WERI-Rb-1 (cell line): ENCODE data around the gene AIFM3.

Experiments used
- DNase-seq: peaks from one replicate; pipeline ENCODE4 v3.0.0-alpha.2; 2020
- H3K27ac ChIP-seq: fragments of 250-450 bp; sonication (Bioruptor Pico); 2 replicates; pipeline ENCODE4 v1.5.1; 2020; ENCODE audit warnings: mild to moderate bottlenecking, moderate library complexity
- H3K27me3 ChIP-seq: fragments of 250-450 bp; sonication (Bioruptor Pico); 2 replicates; pipeline ENCODE4 v1.5.1; 2021; ENCODE audit warnings: mild to moderate bottlenecking, low read depth, moderate library complexity; ENCODE audit not compliant: insufficient read depth, severe bottlenecking
- H3K36me3 ChIP-seq: fragments of 250-450 bp; sonication (Bioruptor Pico); 2 replicates; pipeline ENCODE4 v1.5.1; 2020; ENCODE audit warnings: mild to moderate bottlenecking, moderate library complexity
- H3K4me3 ChIP-seq: 2 replicates; pipeline ENCODE4 v1.5.1; 2011; ENCODE audit warnings: low read depth, mild to moderate bottlenecking, control low read depth, low read length
- H3K9me3 ChIP-seq: fragments of 250-450 bp; sonication (Bioruptor Pico); 2 replicates; pipeline ENCODE4 v1.5.1; 2021; ENCODE audit warnings: mild to moderate bottlenecking, moderate library complexity; ENCODE audit not compliant: severe bottlenecking
- CTCF ChIP-seq: IDR thresholded peaks from 2 replicates; pipeline ENCODE4 v1.5.1; 2011; ENCODE audit warnings: low read depth, mild to moderate bottlenecking, control low read depth, inconsistent platforms, low read length

Gene AIFM3

GRCh38 chr22:20955548-20955947, 11.5 kb upstream of the AIFM3 start:
- Histone ChIP-seq H3K9me3 (no peaks in the 10 kb centered on the region), H3K27me3 (no peaks in the 10 kb centered on the region), H3K36me3 (peaks cover 39% of the 10 kb centered on the region), H3K27ac (no peak overlapping the region), H3K4me3 (no peak overlapping the region)
- no peak for TF ChIP-seq CTCF
- DNase-seq: no peak

GRCh38 chr22:20956258-20957101, 10.6 kb upstream of the AIFM3 start:
- H3K4me3 ChIP-seq: no peak overlapping the region
- no peaks in the 10 kb centered on the region for H3K9me3 ChIP-seq
- peaks cover 29% of the 10 kb centered on the region for H3K36me3 ChIP-seq
- no peak overlapping the region for H3K27ac ChIP-seq
- no peak for TF ChIP-seq CTCF
- DNase-seq: no peak
- H3K27me3 ChIP-seq: no peaks in the 10 kb centered on the region

GRCh38 chr22:20957102-20957682, 9.9 kb upstream of the AIFM3 start:
- Histone ChIP-seq H3K9me3 (no peaks in the 10 kb centered on the region), H3K36me3 (peaks cover 22% of the 10 kb centered on the region), H3K4me3 (no peak overlapping the region), H3K27me3 (no peaks in the 10 kb centered on the region), H3K27ac (no peak overlapping the region; the same call in 1 of the 2 replicates)
- TF ChIP-seq CTCF: no peak
- no peak for DNase-seq

- no peaks in the 10 kb centered on the region for H3K27me3 ChIP-seq
- peaks cover 16% of the 10 kb centered on the region for H3K36me3 ChIP-seq
- H3K27ac ChIP-seq: peak overlapping the region; percentile 68
- TF ChIP-seq CTCF: no peak
- no peak overlapping the region; the same call in 1 of the 2 replicates for H3K4me3 ChIP-seq
- H3K9me3 ChIP-seq: no peaks in the 10 kb centered on the region
- peak; percentile 46 for DNase-seq
Observed at GRCh38 chr22:20957683-20958431, 9.2 kb upstream of the AIFM3 start.

GRCh38 chr22:20959578-20960461, 7.2 kb upstream of the AIFM3 start:
- Histone ChIP-seq H3K4me3 (no peak overlapping the region), H3K9me3 (no peaks in the 10 kb centered on the region), H3K27ac (no peak overlapping the region), H3K36me3 (no peaks in the 10 kb centered on the region), H3K27me3 (no peaks in the 10 kb centered on the region)
- no peak for TF ChIP-seq CTCF
- no peak for DNase-seq
